GM19023 (cell line): Measurements from ENCODE around the gene CHRNG.
"Not testable (repeated sequence)": the region's sequence is repeated elsewhere in the genome, so short reads cannot be mapped to it uniquely, and the experiment has no call there.

ENCODE experiments used
- ATAC-seq: cut with Tn5 transposase; IDR thresholded peaks from one replicate; pipeline ENCODE4 v1.9.1; 2021; ENCODE audit warnings: mild to moderate bottlenecking, moderate library complexity; ENCODE audit not compliant: unreplicated experiment

Gene CHRNG

DNA sequence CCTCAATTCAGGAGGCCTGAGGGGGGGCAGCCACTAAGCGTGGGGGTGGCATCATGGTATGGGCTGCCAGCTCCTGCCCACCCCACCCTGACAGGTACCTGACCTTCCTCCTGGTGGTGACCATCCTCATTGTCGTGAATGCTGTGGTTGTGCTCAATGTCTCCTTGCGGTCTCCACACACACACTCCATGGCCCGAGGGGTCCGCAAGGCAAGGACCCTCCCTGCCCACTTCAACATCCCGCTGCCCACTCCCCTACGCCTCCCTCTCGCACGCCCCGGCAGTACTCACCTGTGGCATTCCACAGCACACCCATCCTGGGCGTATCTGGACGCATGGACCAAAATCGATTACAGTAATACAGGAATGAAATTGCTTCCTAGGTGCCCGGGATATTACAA, 4.0 kb downstream of the CHRNG start:
- no peak for ATAC-seq

DNA sequence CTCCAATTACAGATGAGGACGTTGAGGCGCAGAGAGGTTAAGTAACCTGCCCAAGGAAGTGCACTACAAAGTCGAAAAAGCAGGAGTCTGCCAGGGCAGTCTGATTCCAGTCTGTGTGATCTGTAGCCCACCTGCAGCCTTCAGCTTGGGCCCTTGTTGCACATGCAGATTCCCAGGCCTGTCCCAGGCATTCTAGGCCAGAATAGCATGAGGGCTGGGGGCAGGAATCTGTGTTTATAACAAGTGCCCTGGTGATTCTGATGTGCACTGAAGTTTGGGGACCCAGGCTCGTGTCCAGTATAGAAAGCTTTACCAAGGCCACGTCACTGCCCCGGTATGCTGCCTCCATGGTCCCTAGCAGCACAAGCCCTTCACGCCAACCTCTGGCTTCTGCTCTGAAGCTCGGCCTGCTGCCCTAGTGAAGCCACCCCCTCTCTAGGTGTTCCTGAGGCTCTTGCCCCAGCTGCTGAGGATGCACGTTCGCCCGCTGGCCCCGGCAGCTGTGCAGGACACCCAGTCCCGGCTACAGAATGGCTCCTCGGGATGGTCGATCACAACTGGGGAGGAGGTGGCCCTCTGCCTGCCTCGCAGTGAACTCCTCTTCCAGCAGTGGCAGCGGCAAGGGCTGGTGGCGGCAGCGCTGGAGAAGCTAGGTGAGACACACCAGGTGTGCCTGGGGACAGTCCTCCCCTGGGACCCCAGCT, 4.6 kb downstream of the CHRNG start:
- ATAC-seq: no peak

DNA sequence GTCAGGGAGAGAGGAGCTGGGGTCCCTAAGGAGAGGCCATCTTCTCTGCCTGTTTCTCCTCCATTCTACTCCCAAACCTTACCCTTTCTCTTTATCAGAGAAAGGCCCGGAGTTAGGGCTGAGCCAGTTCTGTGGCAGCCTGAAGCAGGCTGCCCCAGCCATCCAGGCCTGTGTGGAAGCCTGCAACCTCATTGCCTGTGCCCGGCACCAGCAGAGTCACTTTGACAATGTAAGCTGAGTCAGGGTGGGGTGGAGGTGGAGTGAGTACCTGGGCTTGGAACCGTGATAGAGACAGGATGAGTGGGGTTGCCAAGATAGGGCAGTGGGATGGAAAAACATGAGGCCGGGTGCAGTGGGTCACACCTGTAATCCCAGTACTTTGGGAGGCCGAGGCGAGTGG, 5.2 kb downstream of the CHRNG start:
- no peak for ATAC-seq

DNA sequence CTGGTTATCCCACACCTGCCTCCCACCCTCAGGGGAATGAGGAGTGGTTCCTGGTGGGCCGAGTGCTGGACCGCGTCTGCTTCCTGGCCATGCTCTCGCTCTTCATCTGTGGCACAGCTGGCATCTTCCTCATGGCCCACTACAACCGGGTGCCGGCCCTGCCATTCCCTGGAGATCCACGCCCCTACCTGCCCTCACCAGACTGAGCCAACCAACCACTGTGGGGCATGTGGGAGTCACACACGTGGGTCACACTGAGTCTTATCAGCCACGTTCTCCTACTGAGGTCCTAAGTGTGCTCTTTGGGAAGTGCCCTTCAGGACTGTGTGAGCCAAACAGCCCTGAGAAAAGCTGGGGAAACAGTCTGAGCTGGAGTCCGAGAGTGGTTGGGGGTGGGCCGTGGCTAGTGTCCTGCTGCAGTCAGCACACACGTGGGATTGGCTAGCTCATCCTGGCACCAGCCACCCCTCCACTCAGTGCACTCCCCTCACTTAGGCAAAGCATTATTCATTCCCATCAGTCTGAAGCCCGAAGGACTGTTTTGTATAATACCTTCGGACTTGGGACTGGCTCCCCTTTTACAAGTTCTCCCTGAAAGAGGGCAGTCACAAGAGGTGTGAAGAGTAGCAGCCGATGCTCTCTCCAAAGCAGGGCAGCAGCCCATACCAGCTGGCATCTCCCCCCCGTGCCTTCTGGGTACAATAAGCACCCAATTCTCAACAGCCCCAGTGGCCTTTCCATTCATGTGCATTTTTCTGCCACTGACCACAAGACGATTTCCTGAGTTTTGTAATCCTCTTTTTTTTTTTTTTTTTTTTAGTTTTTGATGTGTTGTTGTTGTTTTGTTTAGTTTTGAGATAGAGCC, 6.3 kb downstream of the CHRNG start:
- ATAC-seq: no peak

DNA sequence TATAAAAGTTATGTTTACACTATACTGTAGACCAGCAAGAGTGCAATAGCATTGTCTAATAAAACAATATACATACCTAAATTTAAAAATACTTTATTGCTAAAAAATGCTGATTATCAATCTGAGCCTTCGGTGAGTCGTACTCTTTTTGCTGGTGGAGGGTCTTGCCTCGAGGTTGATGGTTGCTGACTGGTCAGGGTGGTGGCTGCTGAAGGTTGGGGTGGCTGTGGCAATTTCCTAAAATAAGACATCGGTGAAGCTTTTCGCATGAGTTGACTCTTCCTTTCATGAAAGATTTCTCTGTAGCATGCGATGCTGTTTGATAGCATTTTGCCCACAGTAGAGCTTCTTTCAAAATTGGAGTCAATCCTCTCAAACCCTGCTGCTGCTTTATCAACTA, 8.5 kb downstream of the CHRNG start:
- no peak for ATAC-seq

DNA sequence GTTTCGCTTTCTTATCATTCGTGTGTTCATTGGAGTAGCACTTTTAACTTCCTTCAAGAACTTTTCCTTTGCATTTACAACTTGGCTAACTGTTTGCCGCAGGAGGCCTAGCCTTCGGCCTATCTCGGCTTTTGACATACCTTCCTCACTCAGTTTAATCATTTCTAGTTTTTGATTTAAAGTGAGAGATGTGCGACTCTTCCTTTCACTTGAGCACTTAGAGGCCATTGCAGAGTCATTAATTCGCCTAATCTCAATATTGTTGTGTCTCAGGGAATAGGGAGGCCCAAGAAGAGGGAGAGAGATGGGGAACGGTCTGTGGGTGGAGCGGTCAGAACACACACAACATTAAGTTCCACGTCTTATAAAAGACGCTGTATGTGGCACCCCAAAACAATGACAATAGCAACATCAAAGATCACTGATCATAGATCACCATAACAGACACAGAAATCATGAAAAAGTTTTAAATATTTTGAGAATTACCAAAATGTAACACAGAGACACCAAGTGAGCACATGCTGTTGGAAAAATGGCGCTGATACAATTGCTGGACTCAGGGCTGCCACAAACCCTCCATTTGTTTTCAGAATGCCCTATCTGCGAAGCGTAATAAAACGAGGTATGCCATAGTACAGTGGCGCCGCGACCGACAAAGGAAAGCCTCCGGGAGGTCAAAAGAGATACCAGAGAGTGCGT, 10.3 kb downstream of the CHRNG start:
- no peak for ATAC-seq

DNA sequence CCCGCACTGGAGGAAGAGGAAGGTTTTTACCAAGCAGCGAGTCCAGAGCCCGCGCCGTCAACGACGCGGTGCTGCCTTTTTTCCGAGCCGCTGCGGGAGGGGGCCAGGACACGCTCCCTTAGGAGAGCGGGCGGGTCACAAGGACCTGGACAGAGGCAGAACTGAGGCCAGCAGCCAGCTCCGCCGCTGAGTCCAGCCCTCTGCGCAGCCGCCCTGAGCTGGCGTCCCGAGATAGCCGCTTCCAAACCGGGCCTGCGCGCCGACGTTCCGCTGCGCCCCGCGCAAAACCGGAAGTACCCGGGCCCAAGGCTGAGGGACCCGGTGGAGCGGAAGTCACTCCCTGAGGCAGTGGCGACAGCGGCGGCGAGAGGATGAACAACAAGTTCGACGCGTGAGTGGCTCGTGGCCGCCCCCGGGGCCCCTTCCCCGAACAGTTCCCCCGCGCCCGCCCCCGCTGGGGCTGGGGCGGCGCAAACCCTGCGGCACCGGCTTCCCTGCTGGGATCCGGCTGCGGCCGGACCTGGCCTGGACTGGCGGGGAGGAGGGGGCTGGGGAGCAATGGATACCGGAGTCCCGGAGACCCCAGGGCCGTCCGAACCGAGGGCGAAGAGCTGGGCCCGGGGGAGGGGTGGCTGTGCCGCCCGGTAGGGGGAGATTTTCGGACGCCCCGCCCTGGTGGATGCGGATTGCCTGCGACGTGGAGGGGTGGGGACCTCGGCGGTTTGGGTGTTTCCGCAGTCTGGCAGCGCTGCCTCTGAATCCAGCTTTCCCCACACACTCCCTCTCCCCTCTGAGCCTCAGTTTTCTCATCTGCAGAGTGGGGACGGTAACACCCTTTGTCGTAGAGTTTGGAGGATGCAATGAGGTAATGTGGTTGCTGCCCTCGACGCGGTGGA, 11.1 kb downstream of the CHRNG start, which contains the start of the genes EIF4E2 and TIGD1:
Gene EIF4E2 (plus strand): TSS at position 336 of the 896 bp plus-strand sequence. CDS start 36 bp downstream, at position 372.
Gene TIGD1 (minus strand): TSS at position 204 of the 896 bp plus-strand sequence. CDS start 675 bp downstream, outside the sequence.
- ATAC-seq: peak; percentile 90

DNA sequence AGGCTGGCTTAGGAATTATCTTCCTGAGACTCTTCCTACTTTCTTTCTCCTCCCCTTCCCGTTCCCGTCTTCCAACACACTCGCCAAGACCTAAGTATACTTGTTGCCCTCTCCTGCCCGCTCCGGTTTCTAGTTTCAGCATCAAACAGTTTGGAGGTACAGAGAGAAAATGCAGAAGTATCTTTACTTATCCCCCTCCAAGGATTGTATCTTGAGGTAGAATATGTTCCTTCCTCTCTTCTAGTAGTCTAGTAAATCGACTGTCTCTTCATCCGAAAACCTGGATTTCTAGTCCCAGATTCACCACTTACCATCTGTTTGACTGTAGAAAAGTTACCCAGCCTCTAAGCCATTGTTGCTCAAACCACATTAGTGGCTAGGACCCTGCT, 11.8 kb downstream of the CHRNG start:
- ATAC-seq: no peak

DNA sequence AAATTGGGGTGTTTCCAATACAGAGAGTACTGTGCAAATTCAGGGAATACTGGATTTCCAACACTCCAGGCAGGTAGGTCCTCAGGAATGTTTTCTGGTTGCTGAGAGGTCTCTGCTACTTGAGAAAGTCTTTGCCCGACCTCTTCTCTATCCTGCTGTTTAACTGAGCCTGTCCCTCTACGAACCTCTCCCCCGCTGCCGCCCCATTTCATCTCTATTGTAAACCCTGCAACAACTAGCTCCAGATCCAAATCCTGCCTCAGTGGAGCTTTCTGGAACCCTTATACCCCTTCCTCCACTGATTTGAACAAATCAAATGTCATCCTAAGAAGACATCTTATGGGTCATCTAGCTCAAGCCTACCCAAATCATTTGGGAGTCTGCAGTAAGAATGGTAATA, 12.3 kb downstream of the CHRNG start:
- ATAC-seq: no peak

DNA sequence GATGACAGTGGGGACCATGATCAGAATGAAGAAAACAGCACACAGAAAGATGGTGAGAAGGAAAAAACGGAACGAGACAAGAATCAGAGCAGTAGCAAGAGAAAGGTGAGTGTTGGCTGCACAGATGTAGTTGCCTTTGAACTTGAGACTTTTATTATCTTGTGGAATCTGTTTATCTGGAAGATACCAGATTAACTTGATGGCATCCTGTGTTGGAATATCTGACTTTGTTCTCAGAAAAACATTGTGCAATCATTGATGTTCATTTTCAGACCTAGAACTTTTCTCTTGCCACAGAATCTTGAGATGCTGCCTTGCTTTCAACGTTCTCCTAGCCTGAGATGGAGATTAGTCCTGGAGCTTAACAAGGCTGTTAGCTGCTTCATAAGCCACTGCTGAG, 16.9 kb downstream of the CHRNG start:
- no peak for ATAC-seq

DNA sequence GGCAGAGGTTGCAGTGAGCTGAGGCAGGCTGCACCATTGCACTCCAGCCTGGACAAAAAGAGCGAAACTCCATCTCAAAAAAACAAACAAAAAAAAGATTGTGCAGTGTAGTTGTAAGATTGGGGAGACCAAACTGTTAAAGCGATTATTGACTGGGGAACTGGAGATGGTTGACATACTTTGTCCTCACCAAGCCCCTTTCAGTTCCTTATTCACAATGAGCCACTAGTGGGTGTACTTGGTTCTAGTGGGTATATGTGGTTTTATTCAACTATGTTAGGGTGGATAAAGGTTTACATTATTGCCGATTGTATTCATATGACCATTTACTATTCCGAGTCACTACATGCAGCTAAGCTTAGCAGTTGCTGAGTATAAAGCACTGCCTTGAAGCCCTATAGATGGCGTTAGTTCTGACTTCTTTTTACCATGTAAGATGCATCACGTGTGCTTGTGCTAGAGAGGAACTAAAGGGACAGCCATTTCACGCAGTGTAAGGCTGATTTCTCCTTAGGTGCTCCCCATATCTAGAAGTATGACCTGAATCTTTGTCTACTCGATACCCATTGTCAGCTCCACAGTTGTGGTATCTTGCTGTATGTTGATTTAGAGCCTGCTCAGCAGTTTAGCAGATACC, 23.1 kb downstream of the CHRNG start:
- ATAC-seq: no peak

DNA sequence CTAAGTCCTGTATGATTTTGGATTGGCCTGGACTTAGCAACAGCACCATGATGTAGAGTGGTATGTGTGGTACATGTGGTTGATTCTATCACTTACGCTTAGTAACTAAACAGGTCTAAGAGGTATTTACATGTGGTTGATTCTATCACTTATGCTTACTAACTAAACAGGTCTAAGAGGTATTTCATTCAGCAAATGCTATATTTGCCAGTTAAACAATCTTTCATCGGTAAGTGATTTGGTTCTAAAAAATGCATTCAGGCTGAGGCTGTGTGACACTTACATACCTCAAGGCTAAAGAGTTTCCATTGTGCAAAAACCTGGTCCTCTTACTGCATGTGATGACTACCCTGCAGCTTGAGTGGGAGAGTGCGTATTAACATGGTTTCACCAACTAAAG, 24.1 kb downstream of the CHRNG start:
- no peak for ATAC-seq

DNA sequence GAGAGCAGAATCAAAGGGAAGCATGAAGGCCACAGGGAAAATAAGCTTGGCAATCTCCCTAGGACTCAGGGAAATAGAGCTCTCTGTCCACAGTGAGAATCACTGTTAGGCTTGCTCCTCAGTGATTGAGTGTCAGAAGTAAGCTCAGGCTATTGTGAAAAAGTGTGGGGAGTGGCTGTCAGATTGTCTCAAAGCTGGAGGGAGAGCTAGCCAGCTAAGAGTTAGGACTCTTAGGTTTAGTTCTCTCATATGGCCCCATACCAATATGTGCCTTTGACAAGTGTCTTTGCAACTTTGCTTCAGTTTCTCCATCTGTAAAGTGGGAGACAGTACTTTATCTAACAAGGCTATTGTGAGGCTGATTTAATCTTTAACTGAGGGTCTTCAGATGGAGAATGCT, 28.2 kb downstream of the CHRNG start:
- no peak for ATAC-seq

DNA sequence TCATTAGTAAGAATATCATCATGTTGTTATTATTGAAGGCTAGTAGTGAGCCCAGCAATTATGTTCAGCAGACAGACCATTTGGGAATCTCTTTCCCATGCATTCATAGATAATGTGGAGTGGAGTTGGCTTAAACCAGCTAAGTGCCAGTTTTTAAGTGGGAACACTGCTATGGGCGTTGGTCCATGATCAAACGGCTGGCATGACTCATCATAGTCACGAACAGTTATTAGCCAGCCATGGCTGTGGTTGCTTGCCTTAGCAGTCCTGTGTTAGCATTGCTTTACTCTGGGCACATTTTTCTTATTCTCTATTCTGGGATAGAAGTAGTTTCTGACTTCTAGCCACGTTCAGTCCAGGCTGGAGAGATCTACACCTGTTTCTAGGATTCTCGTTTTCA, 28.7 kb downstream of the CHRNG start:
- ATAC-seq: no peak

DNA sequence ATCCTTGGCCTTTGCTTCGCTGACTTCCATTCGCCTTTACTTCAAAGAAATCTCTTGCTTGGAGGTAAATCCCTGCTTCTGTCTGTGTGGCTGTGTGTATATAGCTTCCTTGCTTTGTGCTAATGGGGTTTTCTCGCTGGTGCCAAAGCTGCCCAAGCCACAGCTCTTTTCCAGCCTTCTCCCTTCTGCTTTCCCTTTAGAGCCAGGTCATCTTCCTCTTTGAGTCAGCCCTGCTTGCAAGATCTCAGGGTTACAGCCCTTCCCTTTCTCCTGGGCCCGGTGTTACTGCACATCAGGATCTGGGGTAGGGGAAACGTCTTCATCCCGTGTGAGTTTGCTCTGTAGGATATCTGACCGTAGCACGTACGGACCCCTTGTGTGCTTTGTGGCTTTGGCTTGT, 30.0 kb downstream of the CHRNG start:
- ATAC-seq: no peak

DNA sequence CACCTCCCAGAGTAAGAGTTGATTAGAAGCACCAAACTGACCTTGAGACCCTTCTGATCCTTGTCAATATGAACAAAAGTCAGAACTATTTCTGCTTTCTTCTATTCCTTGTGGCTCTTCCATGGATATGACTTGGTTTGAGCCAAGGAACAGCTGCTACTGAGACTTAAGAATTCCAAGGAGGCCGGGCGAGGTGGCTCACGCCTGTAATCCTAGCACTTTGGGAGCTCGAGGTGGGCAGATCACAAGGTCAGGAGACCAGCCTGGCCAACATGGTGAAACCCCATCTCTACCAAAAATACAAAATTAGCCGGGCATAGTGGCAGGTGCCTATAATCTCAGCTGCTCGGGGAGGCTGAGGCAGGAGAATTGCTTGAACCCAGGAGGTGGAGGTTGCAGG, 31.0 kb downstream of the CHRNG start:
- ATAC-seq: not testable (repeated sequence)

DNA sequence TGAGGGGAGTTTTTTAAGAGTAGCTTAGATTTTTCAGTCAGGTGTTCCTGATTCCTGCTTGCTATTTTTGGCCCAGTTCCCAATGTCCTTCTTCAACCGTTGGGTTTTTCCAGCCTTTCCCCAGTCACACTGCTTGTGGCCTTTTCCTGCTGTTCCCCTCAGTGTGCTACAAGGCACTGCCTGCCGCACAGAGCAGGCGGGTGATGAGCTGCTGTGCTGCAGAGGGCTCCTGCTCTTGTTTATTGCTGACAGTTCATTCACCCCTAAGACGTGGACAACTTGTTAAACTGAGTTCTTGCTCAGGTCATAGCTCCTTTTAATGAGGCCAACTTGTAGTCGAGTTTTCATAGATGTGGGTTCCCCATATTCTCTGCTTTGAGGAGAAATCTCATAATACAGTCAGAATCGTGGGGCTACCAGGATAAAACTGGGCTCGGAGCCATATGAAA, 31.6 kb downstream of the CHRNG start:
- ATAC-seq: no peak

DNA sequence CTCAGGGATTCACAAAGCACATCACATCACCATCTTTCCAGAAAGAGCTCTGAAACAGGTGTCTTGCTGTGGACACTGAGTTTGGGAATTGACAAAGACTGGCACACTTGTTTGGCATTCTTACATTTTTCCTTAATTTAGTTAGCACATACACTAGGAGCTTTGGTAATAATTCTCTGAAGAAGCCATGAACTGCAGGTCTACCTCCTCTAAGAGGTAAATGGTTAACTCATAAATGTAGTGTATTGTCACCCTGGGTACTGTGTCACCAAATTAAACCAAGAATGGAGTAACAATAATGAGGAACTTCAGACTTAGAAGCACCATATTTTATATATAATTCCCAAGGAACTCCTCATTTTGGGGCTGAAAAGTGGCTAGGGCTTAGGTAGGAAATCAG, 33.5 kb downstream of the CHRNG start:
- no peak for ATAC-seq

DNA sequence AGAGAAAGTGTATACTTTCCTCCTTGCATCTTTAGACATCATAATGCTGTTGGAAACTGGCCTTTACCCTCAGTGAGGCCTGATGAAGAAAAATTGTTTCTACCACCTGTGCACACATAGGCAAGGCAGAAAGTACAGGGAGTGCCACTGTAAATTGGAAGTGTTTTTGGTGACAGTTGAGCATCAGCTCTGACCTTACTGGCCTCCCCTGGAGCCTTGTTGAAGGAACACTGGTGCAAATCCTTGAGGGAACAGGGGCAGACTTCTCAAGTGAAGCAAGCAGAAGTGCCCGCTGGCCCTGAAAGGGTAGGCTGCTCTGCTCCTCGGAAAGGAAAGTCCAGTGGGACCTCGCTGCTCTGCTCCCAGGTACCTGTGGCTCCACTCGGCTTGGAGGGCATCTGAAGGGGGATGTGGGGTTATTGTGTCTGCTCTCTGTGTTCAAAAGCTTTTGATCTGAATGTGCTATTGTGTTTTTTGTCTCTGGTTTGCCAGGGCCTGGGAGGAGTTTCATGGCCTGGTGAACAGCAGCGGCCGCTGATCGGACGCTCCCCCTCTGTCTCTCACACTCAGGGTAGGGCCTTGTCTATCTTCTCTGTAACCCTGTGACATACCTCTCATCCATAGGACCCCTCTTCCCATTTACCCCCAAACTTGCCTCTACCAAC, 34.4 kb downstream of the CHRNG start:
- ATAC-seq: no peak
